Measurements from ENCODE around the gene RNASEH1.

The RNASEH1 gene

GRCh38 chr2:3545788-3546478 lies 12.2 kb downstream of the RNASEH1 start:
- no peak for DNase-seq

- no peak for DNase-seq
These were observed 15.0 kb downstream of the RNASEH1 start for GRCh38 chr2:3543023-3543683.

GRCh38 chr2:3542107-3542506 lies 16.0 kb downstream of the RNASEH1 start:
- no peak for DNase-seq

GRCh38 chr2:3539836-3540235 lies 18.3 kb downstream of the RNASEH1 start:
- DNase-seq: no peak

GRCh38 chr2:3536682-3537632 lies 21.2 kb downstream of the RNASEH1 start:
- no peak for DNase-seq

- DNase-seq: no peak
These were observed 22.1 kb downstream of the RNASEH1 start for GRCh38 chr2:3535794-3536681.

- no peak for DNase-seq
These were observed 22.7 kb downstream of the RNASEH1 start for GRCh38 chr2:3535467-3535793.

GRCh38 chr2:3534251-3534814 lies 23.8 kb downstream of the RNASEH1 start:
- no peak for DNase-seq

- DNase-seq: no peak
These were observed 24.3 kb downstream of the RNASEH1 start for GRCh38 chr2:3533836-3534235.

- no peak for DNase-seq
These were observed 25.2 kb downstream of the RNASEH1 start for GRCh38 chr2:3532941-3533340.

- no peak for DNase-seq
These were observed 28.7 kb downstream of the RNASEH1 start for GRCh38 chr2:3529316-3530025.

GRCh38 chr2:3527886-3528785 lies 30.0 kb downstream of the RNASEH1 start:
- no peak for DNase-seq

GRCh38 chr2:3526871-3527270 lies 31.3 kb downstream of the RNASEH1 start:
- no peak for DNase-seq

GRCh38 chr2:3523551-3524041 lies 34.5 kb downstream of the RNASEH1 start:
- DNase-seq: no peak

- no peak for DNase-seq
These were observed 35.1 kb downstream of the RNASEH1 start for GRCh38 chr2:3522961-3523421.

GRCh38 chr2:3520591-3520990 lies 37.5 kb downstream of the RNASEH1 start:
- no peak for DNase-seq

GRCh38 chr2:3519255-3520205 lies 38.6 kb downstream of the RNASEH1 start, which contains the start of gene ADI1:
TSS of gene ADI1 (minus strand) at chr2:3519531. CDS start at chr2:3519487, 44 bp downstream.
- peak; percentile 91 for DNase-seq

GRCh38 chr2:3518496-3519254 lies 39.5 kb downstream of the RNASEH1 start:
- DNase-seq: peak; percentile 97

All from NCI-H2171 (cell line).